GM18511 (cell line): Measurements from ENCODE around the gene YIPF1.
"Not testable (repeated sequence)": the region's sequence is repeated elsewhere in the genome, so short reads cannot be mapped to it uniquely, and the experiment has no call there.

Source experiments
- ATAC-seq: cut with Tn5 transposase; IDR thresholded peaks from one replicate; pipeline ENCODE4 v1.9.1; 2021; ENCODE audit warnings: mild to moderate bottlenecking, moderate library complexity; ENCODE audit not compliant: unreplicated experiment

The YIPF1 gene

GRCh38 chr1:53842347-53842746, 47.2 kb downstream of the YIPF1 start:
- ATAC-seq = no peak

DNA sequence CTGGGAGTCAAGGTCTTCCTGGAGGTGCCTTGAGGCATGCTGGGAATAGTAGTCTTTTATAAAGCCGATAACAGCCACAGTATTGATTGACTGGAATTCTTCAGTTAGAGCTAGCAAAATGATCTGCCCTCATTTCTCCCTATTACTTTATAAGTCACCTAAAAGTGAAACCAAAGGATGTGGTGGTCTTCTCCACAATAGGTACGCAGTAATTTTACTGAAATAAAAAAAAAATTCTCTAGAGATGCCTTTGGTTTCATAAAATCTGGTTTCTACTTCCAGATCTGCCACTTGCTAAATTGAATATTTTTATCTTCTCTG, 51.0 kb downstream of the YIPF1 start:
- ATAC-seq = no peak

DNA sequence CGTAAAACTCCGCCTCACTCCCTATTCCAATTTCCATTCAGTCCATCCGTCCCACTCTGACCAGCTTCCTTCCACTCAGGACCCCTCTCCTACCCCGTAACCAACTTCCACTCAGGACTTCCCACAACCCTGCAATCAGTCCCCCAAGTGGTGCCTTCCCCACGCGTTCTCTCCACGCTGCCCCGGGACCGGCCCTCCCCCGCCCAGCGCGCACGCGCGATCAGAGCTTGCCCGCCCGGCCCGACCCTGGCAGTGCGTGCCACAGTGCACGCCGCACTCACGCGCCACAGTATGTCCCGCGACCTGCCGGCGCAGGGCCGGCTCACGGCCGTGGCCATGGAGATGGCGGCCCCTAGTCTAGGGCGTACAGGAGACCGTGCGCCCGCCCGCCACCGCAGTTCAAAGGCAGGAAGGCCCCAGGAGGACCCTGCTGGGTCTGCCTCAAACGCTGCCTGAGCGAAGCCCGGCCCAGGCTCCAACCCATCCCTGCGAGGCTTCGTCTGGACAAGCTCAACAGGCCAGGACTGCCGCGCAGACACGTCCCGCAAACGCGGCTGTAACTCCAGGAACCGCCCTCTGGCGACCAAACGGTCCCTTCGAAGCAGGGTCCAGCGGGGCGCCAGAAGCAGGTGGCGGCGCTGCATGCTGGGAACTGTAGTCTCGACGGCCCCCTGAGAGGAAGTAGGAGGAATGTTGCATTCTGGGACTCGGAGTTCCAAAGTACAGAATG, 51.5 kb downstream of the YIPF1 start, which contains the start of gene NDC1:
Gene NDC1 (minus strand): TSS at position 373 of the 730 bp plus-strand sequence. CDS start 35 bp downstream, at position 338.
- ATAC-seq = peak; percentile 87

DNA sequence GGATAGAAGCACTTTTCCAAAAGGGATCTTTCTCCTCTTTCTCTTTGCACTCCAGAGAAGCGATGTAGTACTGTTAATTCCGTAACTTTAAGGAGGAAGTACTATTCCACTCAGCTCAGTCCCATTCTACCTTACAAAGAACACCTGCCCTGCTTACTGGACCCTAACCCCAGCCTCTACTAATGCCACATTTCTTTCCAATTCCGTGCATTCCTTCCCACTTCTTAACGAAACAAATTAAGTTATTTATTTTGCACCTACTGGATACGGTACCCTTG, 52.0 kb downstream of the YIPF1 start:
- ATAC-seq = no peak

DNA sequence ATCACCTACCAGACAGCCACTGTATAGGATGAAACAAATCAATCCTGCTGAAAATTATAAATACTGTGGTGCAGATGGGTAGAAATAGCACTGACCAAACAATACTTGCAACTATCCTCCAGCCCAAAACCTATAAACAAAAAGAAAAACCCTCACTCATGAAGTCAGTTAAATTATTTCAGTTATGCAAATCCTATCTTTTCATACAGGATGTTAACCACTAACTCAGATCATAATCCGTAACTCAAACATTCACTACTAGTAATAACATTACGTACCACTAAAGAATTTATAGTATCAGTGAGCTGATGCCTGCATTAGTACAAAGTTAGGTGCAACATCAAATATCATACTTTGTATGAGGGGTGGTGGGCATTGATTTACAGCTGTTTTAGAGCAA, 54.1 kb downstream of the YIPF1 start:
- ATAC-seq = no peak

GRCh38 chr1:53834776-53835175, 54.8 kb downstream of the YIPF1 start:
- no peak for ATAC-seq

- ATAC-seq = no peak
Observed at GRCh38 chr1:53833393-53833792, 56.2 kb downstream of the YIPF1 start.

DNA sequence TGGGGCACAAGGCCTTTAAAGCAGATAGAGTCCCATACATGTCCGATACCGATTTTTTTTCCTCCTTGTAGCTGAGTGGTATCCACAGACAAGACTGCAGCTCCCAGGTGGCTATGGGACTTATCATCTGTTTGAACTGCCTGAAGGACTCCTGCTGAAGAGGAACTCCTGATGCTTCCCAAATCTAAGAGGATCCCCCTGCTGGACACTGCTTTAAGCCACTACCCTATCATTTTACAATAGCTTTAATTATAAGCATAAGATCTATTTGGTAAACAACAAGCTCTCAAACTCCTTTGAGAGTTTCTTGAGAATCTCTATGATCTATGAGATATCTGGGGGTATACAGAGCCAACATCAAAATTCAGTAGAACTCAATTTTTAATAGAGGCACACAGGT, 63.2 kb downstream of the YIPF1 start:
- no peak for ATAC-seq

GRCh38 chr1:53825306-53825705, 64.3 kb downstream of the YIPF1 start:
- ATAC-seq = no peak

DNA sequence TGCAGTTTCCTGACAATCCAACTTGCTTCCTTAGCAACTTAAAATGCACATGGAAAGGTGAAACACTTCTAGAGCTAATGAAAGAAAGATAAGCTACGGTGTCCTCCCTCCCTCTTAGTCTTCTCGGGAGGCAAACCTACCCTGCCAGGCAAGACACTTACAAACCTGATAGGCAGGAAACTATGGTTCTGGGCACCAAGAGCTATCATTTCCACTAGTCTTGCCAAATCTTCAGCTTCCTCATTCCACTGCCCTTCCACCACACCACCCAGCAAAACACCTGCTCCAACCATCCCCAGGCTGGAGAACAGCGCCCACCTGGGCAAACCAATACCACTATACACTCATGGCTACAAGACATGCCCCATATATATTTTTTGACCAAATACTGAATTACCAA, 66.7 kb downstream of the YIPF1 start:
- no peak for ATAC-seq

DNA sequence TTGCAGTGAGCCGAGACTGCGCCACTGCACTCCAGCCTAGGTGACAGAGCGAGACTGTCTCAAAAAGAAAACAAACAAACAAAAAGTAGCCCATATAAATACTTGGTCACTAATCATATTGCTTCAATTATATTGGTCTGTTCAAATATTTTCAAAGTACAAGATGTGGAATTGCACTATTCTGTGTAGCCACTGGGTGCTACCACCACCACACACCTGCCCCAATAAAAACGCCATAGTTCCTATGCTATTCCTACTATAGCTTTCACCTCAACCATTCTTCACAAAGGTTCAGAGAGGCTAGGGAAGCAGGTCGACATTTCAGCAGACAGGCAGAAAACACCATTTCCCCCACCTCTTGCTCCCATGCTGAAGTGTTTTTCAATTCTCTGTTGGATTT, 68.2 kb downstream of the YIPF1 start:
- no peak for ATAC-seq

DNA sequence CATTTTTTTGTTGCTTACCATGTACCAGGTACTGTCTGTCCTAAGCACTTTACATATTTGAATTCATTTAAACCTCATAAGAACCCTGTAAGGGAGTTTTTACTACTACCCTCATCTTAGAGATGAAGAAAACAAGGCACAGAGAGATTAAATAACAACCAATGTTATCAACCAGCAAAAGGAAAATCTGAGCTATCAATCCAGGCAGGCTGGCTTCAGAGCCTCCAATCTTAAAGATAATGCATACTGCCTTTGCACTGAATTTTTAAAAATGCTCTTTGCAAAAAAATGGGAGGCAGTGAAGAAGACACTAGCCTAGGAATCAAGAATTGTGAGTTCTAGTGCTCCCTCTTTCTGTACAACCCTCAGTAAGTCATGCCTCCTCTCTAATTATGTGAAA, 70.2 kb downstream of the YIPF1 start:
- no peak for ATAC-seq

- ATAC-seq = not testable (repeated sequence)
Observed at GRCh38 chr1:53816584-53816983, 73.0 kb downstream of the YIPF1 start.

DNA sequence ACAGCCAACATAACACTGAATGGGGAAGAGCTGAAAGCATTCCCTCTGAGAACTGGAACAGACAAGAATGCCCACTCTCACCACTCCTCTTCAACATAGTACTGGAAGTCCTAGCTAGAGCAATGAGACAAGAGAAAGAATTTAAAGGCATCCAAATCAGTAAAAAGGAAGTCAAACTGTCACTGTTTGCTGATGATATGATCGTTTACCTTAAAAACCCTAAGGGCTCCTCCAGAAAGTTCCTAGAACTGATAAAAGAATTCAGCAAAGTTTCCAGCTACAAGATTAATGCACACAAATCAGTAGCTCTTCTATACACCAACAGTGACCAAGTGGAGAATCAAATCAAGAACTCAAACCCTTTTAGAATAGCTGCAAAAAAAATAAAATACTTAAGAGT, 74.1 kb downstream of the YIPF1 start:
- not testable (repeated sequence) for ATAC-seq

DNA sequence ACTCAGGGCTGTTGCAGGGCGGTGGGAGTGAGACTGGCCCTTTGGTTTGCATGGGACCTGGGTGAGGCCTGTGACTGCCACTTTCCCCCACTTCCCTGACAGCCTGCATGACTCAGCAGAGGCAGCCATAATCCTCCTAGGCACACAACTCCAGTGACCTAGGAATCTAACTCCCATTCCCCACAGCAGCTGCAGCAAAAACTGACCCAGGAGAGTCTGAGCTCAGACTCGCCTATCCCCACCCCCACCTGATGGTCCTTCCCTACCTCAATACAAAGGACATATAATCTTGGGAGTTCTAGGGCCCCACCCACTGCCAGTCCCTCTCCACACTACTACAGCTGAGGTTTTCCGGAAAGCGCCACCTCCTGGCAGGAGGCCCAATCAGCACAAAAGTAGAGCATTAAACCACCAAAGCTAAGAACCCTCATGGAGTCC, 78.2 kb downstream of the YIPF1 start:
- no peak for ATAC-seq

DNA sequence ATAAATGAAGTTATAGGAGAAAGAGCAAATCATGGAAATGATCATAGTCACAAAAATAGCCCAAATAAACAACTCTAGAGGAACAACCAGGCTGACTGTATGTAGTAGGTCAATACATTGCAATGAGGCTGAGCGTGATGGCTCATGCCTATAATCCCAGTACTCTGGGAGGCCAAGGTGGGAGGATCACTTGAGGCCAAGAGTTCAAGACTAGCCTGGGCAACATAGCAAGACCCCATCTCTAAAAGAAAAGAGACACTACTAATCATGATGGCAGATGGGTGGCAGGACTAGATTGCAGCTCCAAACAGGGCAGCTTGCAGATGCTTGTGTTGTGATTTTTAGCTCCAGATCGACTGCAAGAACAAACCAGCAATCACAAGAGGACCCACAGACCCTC, 79.1 kb downstream of the YIPF1 start:
- ATAC-seq = no peak

DNA sequence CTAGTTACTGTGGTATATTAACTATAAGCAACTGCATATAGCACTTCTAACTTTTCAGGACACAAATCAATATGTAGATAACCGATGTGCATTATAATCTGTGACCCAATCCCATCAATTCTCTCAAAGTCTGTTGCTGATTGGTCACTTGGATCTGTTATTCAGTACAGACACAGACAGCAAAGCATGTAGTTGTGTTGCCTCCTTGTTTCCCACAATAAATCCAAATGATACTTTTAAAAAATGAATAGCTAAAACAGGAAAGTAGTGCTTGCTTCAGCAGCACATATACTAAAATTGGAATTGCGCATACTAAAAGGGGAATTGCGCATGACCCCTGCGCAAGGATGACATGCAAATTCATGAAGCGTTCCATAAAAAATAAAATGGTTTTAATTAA, 79.6 kb downstream of the YIPF1 start:
- no peak for ATAC-seq

- ATAC-seq = no peak
Observed at GRCh38 chr1:53807916-53808315, 81.7 kb downstream of the YIPF1 start.

GRCh38 chr1:53804791-53805505, 84.6 kb downstream of the YIPF1 start:
- ATAC-seq = no peak

DNA sequence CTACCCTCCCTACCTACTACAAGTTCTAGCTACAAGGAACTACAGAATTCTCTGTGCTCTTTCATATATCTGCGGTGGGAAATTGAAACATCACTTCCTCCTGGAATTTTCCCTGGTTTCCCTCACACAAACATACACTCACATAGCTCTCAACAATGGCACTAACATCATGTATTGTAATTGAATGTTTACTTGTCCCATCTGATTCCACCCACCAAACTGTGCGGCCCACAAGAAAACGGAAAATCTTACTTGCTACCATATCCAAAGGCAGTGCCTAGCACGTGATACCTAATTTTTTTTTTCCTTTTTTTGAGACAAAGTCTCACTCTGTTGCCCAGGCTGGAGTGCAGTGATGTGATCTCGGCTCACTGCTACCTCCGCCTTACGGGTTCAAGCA, 85.4 kb downstream of the YIPF1 start:
- ATAC-seq = no peak
